Measurements from ENCODE around the gene GOSR1. TPM values are rescaled to one million over a fixed set of nuclear protein-coding genes. Genes with fewer than 3 reads are reported as not detected.
"Not testable (repeated sequence)": the region's sequence is repeated elsewhere in the genome, so short reads cannot be mapped to it uniquely, and the experiment has no call there.

GOSR1 gene
- total RNA-seq, result 10 to 100 TPM; 45.5 to 45.7 TPM

GRCh38 chr17:30477083-30477773 lies at the start of gene GOSR1:
GOSR1 (plus strand) TSS chr17:30477408; CDS start chr17:30477434, 26 bp downstream.
- POLR2A ChIA-PET, result interaction anchor here (0.6 to 2.5 kb wide), 18 partner anchors 9 to 631 kb away, joined by 3 to 14 read pairs (median 3); partner anchors contain the start of gene BLMH
- CTCF ChIA-PET, result interaction anchor here (0.6 to 2.9 kb wide), 29 partner anchors 9 to 546 kb away, joined by 3 to 20 read pairs (median 4); partner anchors contain the start of genes ATAD5, BLMH, CRLF3 and TEFM
- no peaks in the 10 kb centered on the region for H3K9me3 Mint-ChIP-seq
- peaks cover 39% of the 10 kb centered on the region for H3K4me1 Mint-ChIP-seq
- H3K27me3 Mint-ChIP-seq, result no peaks in the 10 kb centered on the region
- peak; percentile 95 for DNase-seq
- H3K4me3 Mint-ChIP-seq, result peak within 1 kb of the TSS; percentile 88
- H3K27ac Mint-ChIP-seq, result peak within 1 kb of the TSS; percentile 85
- H3K36me3 Mint-ChIP-seq (ENCODE audit: low read depth), result peaks cover 26% of the 10 kb centered on the region

DNA sequence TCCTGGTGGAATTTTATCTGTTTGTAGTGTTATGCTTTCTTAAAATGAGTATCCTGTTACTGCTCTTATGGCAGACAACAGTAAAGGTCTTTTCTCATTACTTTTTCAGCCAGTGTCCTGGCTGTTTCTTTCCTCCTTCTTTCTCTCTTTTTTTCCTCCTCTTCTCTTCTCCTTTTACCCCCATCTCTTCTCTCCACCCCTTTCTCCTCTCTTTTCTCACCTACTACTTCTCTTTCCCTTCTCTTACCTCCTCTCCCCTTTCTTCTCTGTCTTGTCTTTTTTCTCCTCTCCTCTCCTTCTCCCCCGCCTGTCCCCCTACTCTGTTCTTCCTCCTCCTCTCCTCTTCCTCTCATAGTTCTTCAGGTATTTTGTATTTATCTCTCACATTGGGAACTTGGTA lies 49.6 kb upstream of the GOSR1 start:
- H3K27ac Mint-ChIP-seq, result no peak overlapping the region
- DNase-seq, result no peak
- POLR2A ChIA-PET, result no interaction called here
- H3K4me1 Mint-ChIP-seq, result no peaks in the 10 kb centered on the region
- CTCF ChIA-PET, result no interaction called here
- H3K4me3 Mint-ChIP-seq, result no peak overlapping the region
- H3K9me3 Mint-ChIP-seq, result no peaks in the 10 kb centered on the region
- no peaks in the 10 kb centered on the region for H3K27me3 Mint-ChIP-seq
- peaks cover 28% of the 10 kb centered on the region for H3K36me3 Mint-ChIP-seq (ENCODE audit: low read depth)

DNA sequence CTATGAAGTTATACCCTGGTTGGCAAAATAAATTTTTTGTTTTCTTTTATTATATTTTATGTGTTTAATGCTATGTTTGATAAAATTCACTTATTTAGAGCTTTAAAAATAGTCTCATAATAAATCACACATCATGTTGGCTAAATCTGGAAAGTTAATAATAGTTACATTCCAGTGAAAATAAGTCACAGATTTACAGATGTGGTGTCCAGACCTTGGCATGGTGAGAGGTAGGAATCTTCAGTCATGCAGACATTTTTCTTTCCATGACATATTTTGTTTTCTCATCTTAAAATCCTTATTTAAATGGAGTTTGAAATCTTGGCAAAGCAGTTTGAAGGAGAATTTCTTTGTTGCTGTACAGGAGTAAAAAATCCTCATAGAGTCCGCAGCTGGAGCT lies 48.1 kb upstream of the GOSR1 start:
- Mint-ChIP-seq H3K27ac (no peak overlapping the region), H3K4me3 (no peak overlapping the region), H3K9me3 (no peaks in the 10 kb centered on the region), H3K4me1 (no peaks in the 10 kb centered on the region), H3K36me3 (ENCODE audit: low read depth) (peaks cover 26% of the 10 kb centered on the region), H3K27me3 (no peaks in the 10 kb centered on the region)
- CTCF ChIA-PET, result no interaction called here
- DNase-seq, result no peak
- POLR2A ChIA-PET, result no interaction called here

DNA sequence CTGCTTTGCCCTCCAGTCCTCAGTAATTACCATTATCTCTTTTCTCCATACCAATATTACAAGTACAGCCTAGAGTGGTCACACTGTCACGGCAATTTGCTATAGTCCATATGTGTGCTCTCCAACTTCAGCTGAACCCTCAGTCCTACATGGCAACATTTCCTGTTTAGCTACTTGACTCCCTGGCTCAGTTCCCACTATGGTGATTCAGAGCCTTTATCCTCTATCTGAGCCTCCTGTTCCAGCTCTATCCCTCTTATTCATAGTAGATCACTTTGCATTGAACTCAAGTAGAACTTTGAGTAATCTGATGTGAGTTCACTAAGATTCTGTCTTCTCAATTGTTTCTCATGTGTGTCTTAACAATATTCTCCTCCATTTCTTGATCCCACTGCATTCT lies 43.7 kb upstream of the GOSR1 start:
- H3K36me3 Mint-ChIP-seq (ENCODE audit: low read depth), result peaks cover 24% of the 10 kb centered on the region
- ChIA-PET CTCF (interaction anchor here (1.2 kb wide), 1 partner anchor 94 kb away, joined by 3 read pairs; no protein-coding TSS in a partner anchor), POLR2A (no interaction called here)
- H3K4me3 Mint-ChIP-seq, result no peak overlapping the region
- DNase-seq, result no peak
- H3K4me1 Mint-ChIP-seq, result no peaks in the 10 kb centered on the region
- H3K27ac Mint-ChIP-seq, result no peak overlapping the region
- H3K27me3 Mint-ChIP-seq, result no peaks in the 10 kb centered on the region
- no peaks in the 10 kb centered on the region for H3K9me3 Mint-ChIP-seq

DNA sequence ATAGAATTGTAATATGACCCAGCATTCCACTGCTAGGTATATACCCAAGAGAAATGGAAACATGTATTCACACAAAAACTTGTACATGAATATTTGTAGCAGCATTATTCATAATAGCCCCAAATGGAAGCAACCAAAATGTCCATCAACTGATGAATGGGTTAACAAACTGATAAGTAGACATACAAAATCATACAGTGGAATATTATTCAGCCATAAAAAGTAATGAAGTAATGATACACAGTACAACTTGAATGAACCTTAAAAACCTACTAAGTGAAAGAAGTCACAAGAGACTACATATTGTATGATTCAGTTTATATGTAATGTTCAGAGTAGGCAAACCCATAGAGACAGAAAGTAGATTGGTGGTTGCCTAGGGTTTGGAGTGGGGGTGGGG lies 40.5 kb upstream of the GOSR1 start:
- Mint-ChIP-seq H3K36me3 (ENCODE audit: low read depth) (peaks cover 22% of the 10 kb centered on the region), H3K9me3 (no peaks in the 10 kb centered on the region), H3K27ac (no peak overlapping the region), H3K27me3 (no peaks in the 10 kb centered on the region), H3K4me1 (no peaks in the 10 kb centered on the region), H3K4me3 (no peak overlapping the region)
- ChIA-PET POLR2A (no interaction called here), CTCF (no interaction called here)
- DNase-seq, result no peak

- POLR2A ChIA-PET, result no interaction called here
- CTCF ChIA-PET, result no interaction called here
- no peaks in the 10 kb centered on the region for H3K9me3 Mint-ChIP-seq
- H3K36me3 Mint-ChIP-seq (ENCODE audit: low read depth), result peaks cover 18% of the 10 kb centered on the region
- no peaks in the 10 kb centered on the region for H3K4me1 Mint-ChIP-seq
- DNase-seq, result no peak
- no peak overlapping the region for H3K4me3 Mint-ChIP-seq
- H3K27me3 Mint-ChIP-seq, result no peaks in the 10 kb centered on the region
- no peak overlapping the region for H3K27ac Mint-ChIP-seq
These were observed 33.5 kb upstream of the GOSR1 start for GRCh38 chr17:30443721-30444120.

GRCh38 chr17:30446640-30447039 lies 30.6 kb upstream of the GOSR1 start:
- H3K4me3 Mint-ChIP-seq, H3K27me3 Mint-ChIP-seq, H3K4me1 Mint-ChIP-seq, POLR2A ChIA-PET, H3K27ac Mint-ChIP-seq, H3K9me3 Mint-ChIP-seq, CTCF ChIA-PET, DNase-seq: not testable (repeated sequence)
- peaks cover 26% of the 10 kb centered on the region for H3K36me3 Mint-ChIP-seq (ENCODE audit: low read depth)

DNA sequence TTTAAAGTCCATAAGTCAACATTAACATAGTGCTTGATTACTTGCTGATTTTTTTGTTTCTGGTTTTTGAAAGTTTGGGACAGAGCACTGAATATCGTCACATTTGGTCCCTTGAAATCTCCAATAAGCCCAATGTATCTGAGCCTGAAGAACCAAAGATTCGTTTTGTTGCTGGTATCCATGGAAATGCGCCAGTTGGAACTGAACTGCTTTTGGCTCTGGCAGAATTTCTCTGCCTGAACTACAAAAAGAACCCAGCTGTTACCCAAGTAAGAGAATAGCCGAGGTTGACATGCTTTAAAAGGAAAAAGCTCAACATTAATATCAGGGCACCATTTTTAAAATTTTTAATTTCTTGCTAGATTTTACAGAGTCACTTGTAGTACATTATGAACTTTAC lies 27.7 kb upstream of the GOSR1 start:
- ChIA-PET CTCF (no interaction called here), POLR2A (no interaction called here)
- Mint-ChIP-seq H3K4me1 (no peaks in the 10 kb centered on the region), H3K27ac (no peak overlapping the region), H3K27me3 (no peaks in the 10 kb centered on the region), H3K36me3 (ENCODE audit: low read depth) (peaks cover 42% of the 10 kb centered on the region), H3K4me3 (no peak overlapping the region), H3K9me3 (peaks cover 3% of the 10 kb centered on the region)
- no peak for DNase-seq

DNA sequence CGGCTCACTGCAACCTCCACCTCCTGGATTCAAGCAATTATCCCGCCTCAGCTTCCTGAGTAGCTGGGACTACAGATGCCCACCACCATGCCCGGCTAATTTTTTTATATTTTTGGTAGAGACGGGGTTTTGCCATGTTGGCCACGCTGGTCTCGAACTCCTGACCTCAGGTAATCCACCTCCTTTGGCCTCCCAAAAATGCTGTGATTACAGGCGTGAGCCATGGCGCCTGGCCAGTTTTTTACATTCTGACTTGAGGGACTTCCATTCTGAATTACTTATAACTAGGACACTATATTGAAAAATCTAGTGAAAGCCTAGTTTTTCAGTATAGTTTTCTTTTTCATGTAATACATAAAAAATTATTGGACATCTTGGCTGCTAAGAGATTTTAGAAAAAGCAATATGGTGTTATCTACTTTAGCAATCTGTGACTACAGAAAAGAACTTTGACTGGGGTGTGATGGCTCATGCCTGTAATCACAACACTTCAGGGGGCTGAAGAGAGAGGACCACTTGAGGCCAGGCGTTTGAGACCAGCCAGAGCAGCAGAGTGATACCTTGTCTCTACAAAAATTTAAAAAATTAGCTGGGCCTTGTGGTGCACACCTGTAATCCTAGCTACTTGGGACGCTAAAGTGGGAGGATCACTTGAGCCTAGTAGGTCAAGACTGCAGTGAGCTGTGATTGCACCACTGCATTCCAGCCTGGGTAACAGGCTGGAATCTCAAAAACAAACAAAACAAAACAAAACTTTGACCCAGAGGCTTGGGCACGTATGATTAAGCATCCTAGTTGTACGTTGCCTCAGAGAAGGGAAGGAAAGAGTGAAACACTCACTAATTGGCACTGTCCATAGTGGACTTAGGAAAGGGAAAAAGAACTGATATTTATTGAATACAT lies 26.8 kb upstream of the GOSR1 start:
- H3K27ac Mint-ChIP-seq, result no peak overlapping the region
- CTCF ChIA-PET, result no interaction called here

DNA sequence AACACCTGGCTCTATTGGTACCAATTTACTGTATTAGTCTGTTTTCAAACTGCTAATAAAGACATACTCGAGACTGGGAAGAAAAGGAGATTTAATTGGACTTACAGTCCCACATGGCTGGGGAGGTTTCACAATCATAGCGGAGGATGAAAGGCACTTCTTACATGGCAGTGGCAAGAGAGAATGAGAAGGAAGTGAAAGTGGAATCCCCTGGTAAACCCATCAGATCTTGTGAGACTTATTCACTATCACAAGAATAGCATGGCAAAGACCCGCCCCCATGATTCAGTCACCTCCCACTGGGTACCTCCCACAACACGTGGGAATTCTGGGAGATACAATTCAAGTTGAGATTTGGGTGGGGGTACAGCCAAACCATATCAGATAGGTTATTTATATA lies 22.6 kb upstream of the GOSR1 start:
- Mint-ChIP-seq H3K4me3 (no peak overlapping the region), H3K27ac (no peak overlapping the region), H3K4me1 (no peaks in the 10 kb centered on the region), H3K9me3 (peaks cover 3% of the 10 kb centered on the region), H3K27me3 (no peaks in the 10 kb centered on the region), H3K36me3 (ENCODE audit: low read depth) (peaks cover 46% of the 10 kb centered on the region)
- CTCF ChIA-PET, result interaction anchor here (0.9 kb wide), 1 partner anchor 10 kb away, joined by 3 read pairs; no protein-coding TSS in a partner anchor
- DNase-seq, result no peak
- POLR2A ChIA-PET, result no interaction called here

More for the DNA sequence above, 26.8 kb upstream of the GOSR1 start:
- H3K9me3 Mint-ChIP-seq, result peaks cover 3% of the 10 kb centered on the region
- no peak overlapping the region for H3K4me3 Mint-ChIP-seq
- POLR2A ChIA-PET, result no interaction called here
- no peaks in the 10 kb centered on the region for H3K27me3 Mint-ChIP-seq
- peaks cover 41% of the 10 kb centered on the region for H3K36me3 Mint-ChIP-seq (ENCODE audit: low read depth)
- no peaks in the 10 kb centered on the region for H3K4me1 Mint-ChIP-seq
- no peak for DNase-seq

GRCh38 chr17:30458371-30458770 lies 18.8 kb upstream of the GOSR1 start:
- no peak for DNase-seq
- no peaks in the 10 kb centered on the region for H3K4me1 Mint-ChIP-seq
- peaks cover 3% of the 10 kb centered on the region for H3K9me3 Mint-ChIP-seq
- H3K36me3 Mint-ChIP-seq (ENCODE audit: low read depth), result peaks cover 37% of the 10 kb centered on the region
- no peaks in the 10 kb centered on the region for H3K27me3 Mint-ChIP-seq
- H3K4me3 Mint-ChIP-seq, result no peak overlapping the region
- ChIA-PET POLR2A (no interaction called here), CTCF (no interaction called here)
- no peak overlapping the region for H3K27ac Mint-ChIP-seq

GRCh38 chr17:30458797-30459413 lies 18.3 kb upstream of the GOSR1 start:
- H3K36me3 Mint-ChIP-seq (ENCODE audit: low read depth), result peaks cover 32% of the 10 kb centered on the region
- H3K9me3 Mint-ChIP-seq, H3K4me1 Mint-ChIP-seq, H3K4me3 Mint-ChIP-seq, CTCF ChIA-PET, POLR2A ChIA-PET, H3K27me3 Mint-ChIP-seq, H3K27ac Mint-ChIP-seq, DNase-seq: not testable (repeated sequence)

GRCh38 chr17:30468465-30468864 lies 8.7 kb upstream of the GOSR1 start:
- Mint-ChIP-seq H3K36me3 (ENCODE audit: low read depth) (peaks cover 5% of the 10 kb centered on the region), H3K4me3 (no peak overlapping the region), H3K9me3 (no peaks in the 10 kb centered on the region), H3K4me1 (no peaks in the 10 kb centered on the region), H3K27me3 (no peaks in the 10 kb centered on the region), H3K27ac (no peak overlapping the region)
- ChIA-PET POLR2A (interaction anchor here (3.2 kb wide), 1 partner anchor 9 kb away, joined by 14 read pairs; the partner anchor contains the start of gene GOSR1), CTCF (interaction anchor here (3.1 kb wide), 1 partner anchor 8 kb away, joined by 12 read pairs; the partner anchor contains the start of gene GOSR1)
- no peak for DNase-seq
